Endodermal cell (in vitro differentiated cells): Measurements from ENCODE around the gene GALNT18. TPM values are rescaled to one million over a fixed set of nuclear protein-coding genes. Genes with fewer than 3 reads are reported as not detected.

ENCODE experiments used
- DNase-seq: peaks from one replicate; pipeline ENCODE4 v3.0.0-alpha.2; 2017
- H3K27ac ChIP-seq: 2 replicates; pipeline ENCODE4 v1.5.1; 2013; ENCODE audit warnings: mild to moderate bottlenecking, low read depth, low read length, moderate library complexity
- H3K27me3 ChIP-seq: 2 replicates; pipeline ENCODE4 v1.6.1; 2013; ENCODE audit warnings: mild to moderate bottlenecking, low read length, moderate library complexity; ENCODE audit not compliant: insufficient read depth, control insufficient read depth, poor library complexity, severe bottlenecking
- H3K36me3 ChIP-seq: 2 replicates; pipeline ENCODE4 v1.7.0; 2013; ENCODE audit warnings: mild to moderate bottlenecking, low read length, moderate library complexity; ENCODE audit not compliant: control insufficient read depth, insufficient read depth
- H3K4me1 ChIP-seq: one replicate; pipeline ENCODE4 v1.7.0; 2013; ENCODE audit warnings: low read length; ENCODE audit not compliant: control insufficient read depth, insufficient read depth
- H3K4me3 ChIP-seq: 2 replicates; pipeline ENCODE4 v1.5.1; 2013; ENCODE audit warnings: mild to moderate bottlenecking, low read length, moderate library complexity
- H3K9ac ChIP-seq: 2 replicates; pipeline ENCODE4 v1.6.1; 2013; ENCODE audit warnings: mild to moderate bottlenecking, low read length, moderate library complexity; ENCODE audit not compliant: poor library complexity, severe bottlenecking; ENCODE audit errors: extremely low read depth
- H3K9me3 ChIP-seq: 2 replicates; pipeline ENCODE4 v1.6.1; 2013; ENCODE audit warnings: mild to moderate bottlenecking, low read length, moderate library complexity; ENCODE audit not compliant: control insufficient read depth
- H3K27ac Mint-ChIP-seq: 2 replicates; pipeline ENCODE4 v1.8.0; 2020; ENCODE audit warnings: mixed read lengths
- H3K27me3 Mint-ChIP-seq: 2 replicates; pipeline ENCODE4 v1.8.0; 2021; ENCODE audit warnings: mild to moderate bottlenecking, mixed read lengths; ENCODE audit not compliant: insufficient read depth
- H3K36me3 Mint-ChIP-seq: 2 replicates; pipeline ENCODE4 v1.8.0; 2020; ENCODE audit warnings: low read depth, mixed read lengths
- H3K4me1 Mint-ChIP-seq: 2 replicates; pipeline ENCODE4 v1.8.0; 2020; ENCODE audit warnings: mixed read lengths
- H3K4me3 Mint-ChIP-seq: 2 replicates; pipeline ENCODE4 v1.8.0; 2020; ENCODE audit warnings: mild to moderate bottlenecking, moderate library complexity, mixed read lengths
- H3K9me3 Mint-ChIP-seq: 2 replicates; pipeline ENCODE4 v1.8.0; 2020; ENCODE audit warnings: mild to moderate bottlenecking, mixed read lengths
- WGBS, 2 experiments: methylation state at CpG; one replicate each; pipeline versions ENCODE4 v1.1.5 to v1.1.7; 2013; ENCODE audit warnings: missing lambda C conversion rate in 2 of 2, mixed read lengths in 1 of 2; ENCODE audit not compliant: insufficient coverage in 1 of 2, insufficient read length in 1 of 2; 5-methylcytosine and 5-hydroxymethylcytosine counted together
- total RNA-seq, 2 donors: library from RNA; stranded (reverse); fragmentation: NEBNext Ultra II Directional in 1 of 2; extraction: Animal tissue kit (Norgen Biotek cat#: 25700) in 1 of 2; gene quantifications; 2 replicates in 1 of 2; 3 replicates in 1 of 2; pipeline ENCODE4 v1.2.1, GENCODE V29; 2021
- TF ChIP-seq, protein P1 (sequence below): fragments of 200-600 bp; sonication (generic); conservative IDR thresholded peaks from 2 replicates; pipeline ENCODE4 v1.5.0; 2021; ENCODE audit warnings: antibody characterized with exemption, mild to moderate bottlenecking

Gene GALNT18
- total RNA-seq, 2 donors from 2014 or later = 5.1 to 9.9 TPM

DNA sequence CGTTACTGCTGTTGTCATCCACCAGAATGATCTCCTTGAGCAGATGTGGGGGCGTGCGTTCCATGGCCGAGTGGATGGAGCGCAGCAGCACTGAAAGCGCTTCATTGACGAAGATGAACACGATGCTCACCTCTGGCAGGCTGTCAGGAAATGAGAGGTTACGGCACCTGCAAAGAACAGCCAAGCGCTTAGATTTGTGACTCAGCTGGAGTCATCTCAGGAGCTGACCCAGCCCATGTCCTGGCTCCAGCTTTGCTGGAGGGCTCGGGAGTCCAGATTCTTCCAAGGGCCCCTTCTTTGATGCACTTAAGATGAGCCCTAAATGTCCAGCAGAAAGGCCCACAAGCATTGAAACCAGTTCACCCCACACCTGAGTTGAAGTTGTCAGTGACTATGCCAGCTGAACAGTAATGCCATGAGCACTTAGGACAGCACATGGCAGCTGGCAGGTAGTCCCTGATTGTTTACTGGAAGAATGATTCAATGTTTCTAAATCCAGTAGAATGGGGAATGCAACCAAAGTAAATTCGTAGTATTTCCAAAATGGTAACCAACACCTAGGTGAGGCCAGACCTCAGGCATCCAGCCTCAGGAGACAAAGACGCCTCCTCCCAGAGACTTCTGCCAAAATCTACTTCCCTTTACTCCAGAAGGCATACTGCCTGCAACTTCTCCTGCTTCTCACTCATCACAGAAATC, 189.0 kb downstream of the GALNT18 start:
- Histone ChIP-seq H3K9ac (no peak overlapping the region), H3K9me3 (no peaks in the 10 kb centered on the region), H3K27me3 (no peaks in the 10 kb centered on the region), H3K27ac (no peak overlapping the region), H3K4me3 (no peak overlapping the region), H3K36me3 (no peaks in the 10 kb centered on the region), H3K4me1 (no peaks in the 10 kb centered on the region)
- Mint-ChIP-seq H3K27me3 (no peaks in the 10 kb centered on the region), H3K27ac (no peak overlapping the region), H3K36me3 (no peaks in the 10 kb centered on the region), H3K4me3 (no peak overlapping the region), H3K4me1 (peaks cover 5% of the 10 kb centered on the region), H3K9me3 (no peaks in the 10 kb centered on the region)
- TF ChIP-seq, protein P1, sequence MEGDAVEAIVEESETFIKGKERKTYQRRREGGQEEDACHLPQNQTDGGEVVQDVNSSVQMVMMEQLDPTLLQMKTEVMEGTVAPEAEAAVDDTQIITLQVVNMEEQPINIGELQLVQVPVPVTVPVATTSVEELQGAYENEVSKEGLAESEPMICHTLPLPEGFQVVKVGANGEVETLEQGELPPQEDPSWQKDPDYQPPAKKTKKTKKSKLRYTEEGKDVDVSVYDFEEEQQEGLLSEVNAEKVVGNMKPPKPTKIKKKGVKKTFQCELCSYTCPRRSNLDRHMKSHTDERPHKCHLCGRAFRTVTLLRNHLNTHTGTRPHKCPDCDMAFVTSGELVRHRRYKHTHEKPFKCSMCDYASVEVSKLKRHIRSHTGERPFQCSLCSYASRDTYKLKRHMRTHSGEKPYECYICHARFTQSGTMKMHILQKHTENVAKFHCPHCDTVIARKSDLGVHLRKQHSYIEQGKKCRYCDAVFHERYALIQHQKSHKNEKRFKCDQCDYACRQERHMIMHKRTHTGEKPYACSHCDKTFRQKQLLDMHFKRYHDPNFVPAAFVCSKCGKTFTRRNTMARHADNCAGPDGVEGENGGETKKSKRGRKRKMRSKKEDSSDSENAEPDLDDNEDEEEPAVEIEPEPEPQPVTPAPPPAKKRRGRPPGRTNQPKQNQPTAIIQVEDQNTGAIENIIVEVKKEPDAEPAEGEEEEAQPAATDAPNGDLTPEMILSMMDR = no peak
- DNase-seq = no peak
- 94 to 98% methylated on average over 13 of the region's 13 CpGs for WGBS, 2 experiments

DNA sequence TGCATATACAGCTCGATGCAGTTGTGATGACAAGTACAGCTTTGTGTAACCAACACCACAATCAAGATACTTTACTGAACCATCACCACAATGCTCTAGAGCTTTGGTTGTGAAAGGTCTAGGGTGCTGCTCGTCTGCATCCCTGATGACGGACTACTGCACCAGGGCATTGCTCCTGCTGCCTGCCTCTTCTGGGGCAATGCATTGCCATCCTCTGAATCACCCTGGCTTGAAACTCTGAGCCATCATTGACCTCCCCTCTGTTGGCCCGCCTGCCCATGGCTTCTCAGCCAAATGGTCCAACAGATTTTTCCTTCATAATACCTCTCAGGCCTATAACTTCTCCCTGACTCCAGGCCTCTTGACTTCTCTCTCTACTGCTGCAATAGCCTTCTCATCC, 191.4 kb downstream of the GALNT18 start:
- Mint-ChIP-seq H3K27me3 (no peaks in the 10 kb centered on the region), H3K36me3 (no peaks in the 10 kb centered on the region), H3K9me3 (no peaks in the 10 kb centered on the region), H3K4me3 (no peak overlapping the region), H3K27ac (no peak overlapping the region), H3K4me1 (peaks cover 4% of the 10 kb centered on the region)
- Histone ChIP-seq H3K36me3 (no peaks in the 10 kb centered on the region), H3K9me3 (no peaks in the 10 kb centered on the region), H3K27me3 (no peaks in the 10 kb centered on the region), H3K4me1 (no peaks in the 10 kb centered on the region), H3K9ac (no peak overlapping the region), H3K4me3 (no peak overlapping the region), H3K27ac (no peak overlapping the region)
- WGBS, 2 experiments = 90 to 91% methylated on average over 3 to 4 of the region's 4 CpGs
- TF ChIP-seq, protein P1 = no peak
- DNase-seq = no peak

DNA sequence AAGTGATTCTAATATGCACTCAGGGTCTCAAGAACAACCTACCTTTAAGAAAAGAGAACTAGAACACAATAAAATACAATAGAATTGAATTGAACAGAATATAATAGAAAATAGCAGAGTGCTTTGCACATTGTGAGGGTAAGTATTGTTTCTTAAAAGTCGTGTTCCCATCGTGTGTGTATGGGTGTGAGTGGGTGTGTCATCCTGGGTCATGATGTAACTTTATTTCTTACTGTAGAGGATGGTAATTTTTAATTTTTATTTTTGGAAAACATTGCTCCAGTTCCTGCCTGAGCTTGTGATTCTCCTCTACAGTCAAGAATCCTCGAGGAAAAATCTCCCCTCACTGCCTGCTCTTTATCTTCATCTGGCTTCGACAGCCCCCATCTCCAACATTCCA, 193.1 kb downstream of the GALNT18 start:
- H3K9me3 Mint-ChIP-seq = no peaks in the 10 kb centered on the region
- WGBS, 2 experiments = 88 to 97% methylated on average over 4 of the region's 4 CpGs
- TF ChIP-seq, protein P1 = no peak
- no peak overlapping the region for H3K4me3 ChIP-seq
- no peak overlapping the region for H3K4me3 Mint-ChIP-seq
- H3K9ac ChIP-seq = no peak overlapping the region
- no peaks in the 10 kb centered on the region for H3K36me3 Mint-ChIP-seq
- no peaks in the 10 kb centered on the region for H3K27me3 ChIP-seq
- H3K27me3 Mint-ChIP-seq = peaks cover 7% of the 10 kb centered on the region
- no peak for DNase-seq
- H3K4me1 Mint-ChIP-seq = peaks cover 4% of the 10 kb centered on the region
- H3K27ac Mint-ChIP-seq = no peak overlapping the region
- no peaks in the 10 kb centered on the region for H3K4me1 ChIP-seq
- no peaks in the 10 kb centered on the region for H3K36me3 ChIP-seq
- no peaks in the 10 kb centered on the region for H3K9me3 ChIP-seq
- no peak overlapping the region for H3K27ac ChIP-seq
